NCI-H526 treated with DMSO at 0.1 percent for 48 hours (cell line): Measurements from ENCODE around the gene UCP2.

ENCODE experiments used
- DNase-seq: peaks from one replicate; lab custom pipeline; 2025; lab: John Stamatoyannopoulos, UW

The UCP2 gene

GRCh38 chr11:73969991-73970800, 12.4 kb downstream of the UCP2 start:
- no peak for DNase-seq

- no peak for DNase-seq
These were observed 13.6 kb downstream of the UCP2 start for GRCh38 chr11:73969091-73969490.

GRCh38 chr11:73968356-73968966, 14.2 kb downstream of the UCP2 start:
- no peak for DNase-seq

GRCh38 chr11:73965764-73966121, 16.9 kb downstream of the UCP2 start:
- no peak for DNase-seq

GRCh38 chr11:73965076-73965763, 17.4 kb downstream of the UCP2 start:
- DNase-seq, result no peak

GRCh38 chr11:73963861-73964260, 18.8 kb downstream of the UCP2 start:
- no peak for DNase-seq

- DNase-seq, result no peak
These were observed 20.4 kb downstream of the UCP2 start for GRCh38 chr11:73962101-73962705.

GRCh38 chr11:73961321-73961720, 21.3 kb downstream of the UCP2 start:
- DNase-seq, result no peak

GRCh38 chr11:73958521-73959141, 24.0 kb downstream of the UCP2 start:
- no peak for DNase-seq

- DNase-seq, result no peak
These were observed 24.8 kb downstream of the UCP2 start for GRCh38 chr11:73957654-73958361.

- peak; percentile 14 for DNase-seq
These were observed 25.6 kb downstream of the UCP2 start for GRCh38 chr11:73956876-73957653.

GRCh38 chr11:73951797-73952196, 30.8 kb downstream of the UCP2 start:
- no peak for DNase-seq

- DNase-seq, result peak; percentile 11
These were observed 31.6 kb downstream of the UCP2 start, which contains the start of gene DNAJB13 for GRCh38 chr11:73950869-73951710. TSS of gene DNAJB13 (plus strand) at chr11:73951026. CDS start at chr11:73951070, 44 bp downstream.

- no peak for DNase-seq
These were observed 32.7 kb downstream of the UCP2 start for GRCh38 chr11:73949912-73950311.

- DNase-seq, result no peak
These were observed 33.4 kb downstream of the UCP2 start for GRCh38 chr11:73949246-73949645.

- no peak for DNase-seq
These were observed 35.7 kb downstream of the UCP2 start for GRCh38 chr11:73946798-73947458.

GRCh38 chr11:73945396-73945795, 37.2 kb downstream of the UCP2 start:
- DNase-seq, result no peak

GRCh38 chr11:73944901-73945300, 37.7 kb downstream of the UCP2 start:
- no peak for DNase-seq

GRCh38 chr11:73944085-73944484, 38.6 kb downstream of the UCP2 start:
- no peak for DNase-seq
